ENCODE measurements around the gene C1orf159. TPM values are rescaled to one million over a fixed set of nuclear protein-coding genes. Genes with fewer than 3 reads are reported as not detected.
"Not testable (repeated sequence)": the region's sequence is repeated elsewhere in the genome, so short reads cannot be mapped to it uniquely, and the experiment has no call there.

Gene C1orf159
- total RNA-seq, 2 experiments from 2014 or later: 24.5 to 26.8 TPM

DNA sequence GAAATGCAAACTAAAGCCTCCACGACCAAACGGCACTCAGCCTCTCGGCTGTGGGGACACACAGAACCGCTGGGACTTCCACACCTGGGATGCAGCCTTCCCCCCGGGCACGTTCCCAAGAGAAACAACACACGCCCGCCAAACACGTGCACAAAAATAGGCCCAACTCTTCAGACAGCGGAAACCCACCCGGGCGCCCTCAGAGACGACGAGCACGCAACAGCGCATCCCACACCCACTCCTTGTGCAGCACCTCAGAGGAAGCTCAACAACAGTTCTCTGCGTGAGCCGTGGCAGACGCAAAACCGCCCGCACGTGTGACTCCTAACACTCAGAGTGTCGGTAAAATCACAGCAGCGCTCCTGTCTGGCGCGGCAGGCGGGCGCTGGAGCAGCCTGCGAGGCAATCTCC, 5.3 kb downstream of the C1orf159 start:
- Mint-ChIP-seq H3K4me1 (ENCODE audit: low read depth) (peaks cover 23% of the 10 kb centered on the region), H3K4me3 (no peak overlapping the region), H3K27ac (no peak overlapping the region), H3K36me3 (ENCODE audit: low read depth) (peaks cover 54% of the 10 kb centered on the region), H3K27me3 (ENCODE audit: low read depth) (no peaks in the 10 kb centered on the region), H3K9me3 (ENCODE audit: insufficient read depth) (peaks cover 25% of the 10 kb centered on the region)
- CTCF ChIA-PET: interaction anchor here (1.0 kb wide), 1 partner anchor 11 kb away, joined by 3 read pairs; no protein-coding TSS in a partner anchor
- ATAC-seq (no peak), DNase-seq (no peak)
- POLR2A ChIA-PET: no interaction called here

DNA sequence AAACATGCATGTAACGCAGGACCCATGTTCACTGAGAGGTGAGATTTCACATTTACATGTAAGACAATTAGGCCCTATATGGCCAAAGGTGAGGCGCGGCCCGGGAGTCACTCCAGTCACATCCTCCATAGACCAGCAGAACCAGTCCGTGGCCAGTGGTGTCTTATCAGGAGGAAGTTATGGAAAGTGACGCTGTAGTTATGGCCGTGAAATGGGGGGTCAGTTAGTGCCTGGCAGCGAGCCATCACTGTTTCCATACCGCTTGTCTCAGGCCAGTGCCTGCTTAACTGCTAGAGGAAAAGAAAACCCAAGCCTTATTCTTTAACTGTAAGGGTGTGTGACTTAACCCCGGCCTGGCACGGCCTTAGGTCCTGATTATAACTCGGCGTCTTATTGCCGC, 6.1 kb downstream of the C1orf159 start:
- H3K36me3 Mint-ChIP-seq (ENCODE audit: low read depth): peaks cover 53% of the 10 kb centered on the region
- H3K4me3 Mint-ChIP-seq: no peak overlapping the region
- H3K27ac Mint-ChIP-seq: no peak overlapping the region
- H3K27me3 Mint-ChIP-seq (ENCODE audit: low read depth): no peaks in the 10 kb centered on the region
- ATAC-seq (no peak), DNase-seq (no peak)
- peaks cover 25% of the 10 kb centered on the region for H3K9me3 Mint-ChIP-seq (ENCODE audit: insufficient read depth)
- ChIA-PET POLR2A (no interaction called here), CTCF (no interaction called here)
- H3K4me1 Mint-ChIP-seq (ENCODE audit: low read depth): peaks cover 21% of the 10 kb centered on the region

DNA sequence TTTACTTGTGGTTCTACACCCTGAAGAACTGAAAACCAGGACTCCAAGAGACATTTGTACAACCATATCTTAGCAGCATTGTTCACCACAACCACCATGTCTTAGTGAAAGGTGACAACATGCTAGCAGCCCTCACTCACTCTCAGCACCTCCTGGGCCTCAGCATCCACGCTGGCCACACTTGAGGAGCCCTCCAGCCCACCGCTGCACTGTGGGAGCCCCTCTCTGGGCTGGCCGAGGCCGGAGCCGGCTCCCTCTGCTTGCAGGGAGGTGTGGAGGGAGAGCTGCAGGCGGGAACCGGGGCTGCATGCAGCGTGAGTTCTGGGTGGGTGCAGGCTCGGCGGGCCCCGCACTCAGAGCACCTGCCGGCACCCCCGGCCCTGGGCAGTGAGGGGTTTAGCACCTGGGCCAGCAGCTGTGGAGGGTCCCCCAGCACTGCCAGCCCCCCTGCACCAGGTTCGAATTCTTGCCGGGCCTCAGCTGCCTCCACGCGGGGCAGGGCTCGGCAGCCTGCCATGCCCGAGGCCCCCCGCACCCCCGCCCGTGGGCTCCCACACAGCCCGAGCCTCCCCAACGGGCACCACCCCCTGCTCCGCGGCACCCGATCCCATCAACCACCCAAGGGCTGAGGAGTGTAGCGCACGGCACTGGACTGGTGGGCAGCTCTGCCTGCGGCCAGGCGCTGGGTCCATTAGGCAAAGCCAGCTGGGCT, 9.2 kb downstream of the C1orf159 start:
- CTCF ChIA-PET: interaction anchor here (0.9 to 1.1 kb wide), 2 partner anchors 15 to 43 kb away, joined by 3 read pairs; no protein-coding TSS in a partner anchor
- peaks cover 53% of the 10 kb centered on the region for H3K36me3 Mint-ChIP-seq (ENCODE audit: low read depth)

DNA sequence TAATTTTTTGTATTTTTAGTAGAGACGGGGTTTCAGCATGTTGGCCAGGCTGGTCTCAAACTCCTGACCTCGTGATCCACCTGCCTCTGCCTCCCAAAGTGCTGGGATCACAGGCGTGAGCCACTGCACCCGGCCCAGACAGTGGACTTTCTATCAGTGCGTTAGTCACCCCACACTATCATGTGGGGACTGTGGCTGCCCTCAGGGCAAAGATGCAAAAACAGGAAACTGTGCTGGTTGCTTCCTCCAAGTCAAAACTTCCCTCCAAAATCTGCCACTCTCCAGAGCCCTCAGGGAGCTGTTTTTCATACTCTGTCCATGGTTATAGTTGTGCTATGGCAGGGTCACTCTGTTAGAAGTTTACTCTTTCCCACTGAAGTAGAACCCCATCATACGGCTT, 11.7 kb downstream of the C1orf159 start:
- Mint-ChIP-seq H3K4me1 (ENCODE audit: low read depth) (peaks cover 52% of the 10 kb centered on the region), H3K9me3 (ENCODE audit: insufficient read depth) (peaks cover 31% of the 10 kb centered on the region), H3K4me3 (peak overlapping the region; percentile 7), H3K27ac (peak overlapping the region; percentile 61), H3K36me3 (ENCODE audit: low read depth) (peaks cover 55% of the 10 kb centered on the region)
- CTCF ChIA-PET; H3K27me3 Mint-ChIP-seq (ENCODE audit: low read depth); POLR2A ChIA-PET: not testable (repeated sequence)
- DNase-seq: peak; percentile 48
- peak; percentile 23 for ATAC-seq

More for the DNA sequence above, 9.2 kb downstream of the C1orf159 start:
- H3K4me1 Mint-ChIP-seq (ENCODE audit: low read depth): peaks cover 31% of the 10 kb centered on the region
- H3K27ac Mint-ChIP-seq: no peak overlapping the region
- peaks cover 10% of the 10 kb centered on the region for H3K9me3 Mint-ChIP-seq (ENCODE audit: insufficient read depth)
- POLR2A ChIA-PET: interaction anchor here (1.2 kb wide), 1 partner anchor 8 kb away, joined by 3 read pairs; no protein-coding TSS in a partner anchor
- no peak overlapping the region for H3K4me3 Mint-ChIP-seq
- ATAC-seq (no peak), DNase-seq (no peak)
- no peaks in the 10 kb centered on the region for H3K27me3 Mint-ChIP-seq (ENCODE audit: low read depth)

DNA sequence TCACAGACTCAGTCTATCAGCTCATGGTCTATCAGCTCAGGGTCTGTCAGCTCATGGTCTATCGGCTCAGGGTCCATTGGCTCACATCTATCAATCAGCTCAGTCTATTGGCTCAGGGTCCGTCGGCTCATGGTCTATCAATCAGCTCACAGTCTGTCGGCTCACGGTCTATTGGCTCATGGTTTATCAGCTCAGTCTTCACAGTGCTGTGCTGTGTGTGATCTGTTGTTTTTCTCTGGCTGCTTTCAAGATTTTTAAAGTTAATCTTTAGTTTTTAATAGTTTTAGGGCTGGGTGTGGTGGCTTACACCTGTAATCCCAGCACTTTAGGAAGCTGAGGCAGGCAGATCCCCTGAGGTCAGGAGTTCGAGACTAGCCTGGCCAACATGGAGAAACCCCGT, 14.4 kb downstream of the C1orf159 start:
- Mint-ChIP-seq H3K27me3 (ENCODE audit: low read depth) (no peaks in the 10 kb centered on the region), H3K4me3 (no peak overlapping the region), H3K4me1 (ENCODE audit: low read depth) (peaks cover 56% of the 10 kb centered on the region), H3K27ac (no peak overlapping the region), H3K9me3 (ENCODE audit: insufficient read depth) (peaks cover 38% of the 10 kb centered on the region), H3K36me3 (ENCODE audit: low read depth) (peaks cover 61% of the 10 kb centered on the region)
- POLR2A ChIA-PET: interaction anchor here (1.0 kb wide), 1 partner anchor 12 kb away, joined by 3 read pairs; no protein-coding TSS in a partner anchor
- DNase-seq (no peak), ATAC-seq (no peak)
- CTCF ChIA-PET: interaction anchor here (0.8 to 1.5 kb wide), 4 partner anchors 15 to 117 kb away, joined by 3 read pairs; partner anchors contain the start of gene C1orf159

DNA sequence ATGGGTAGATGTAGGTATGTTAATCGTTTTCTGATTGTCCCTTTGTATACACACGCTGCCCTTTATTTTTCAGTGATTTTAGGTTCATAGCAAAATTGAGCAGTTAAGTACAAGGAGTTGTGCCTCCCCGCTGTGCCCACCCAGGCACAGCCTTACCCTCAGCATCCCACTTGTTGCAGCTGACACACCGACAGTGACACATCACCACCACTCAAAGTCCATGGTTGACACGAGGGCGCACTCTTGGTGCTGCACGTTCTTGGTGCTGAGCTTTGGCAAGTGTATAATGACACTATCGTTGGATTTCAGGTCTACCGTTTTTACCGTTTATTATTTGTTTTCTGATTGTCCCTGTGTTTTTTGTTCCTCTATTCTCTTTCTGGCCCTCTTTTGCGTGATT, 15.6 kb downstream of the C1orf159 start:
- no peak for DNase-seq
- Mint-ChIP-seq H3K27me3 (ENCODE audit: low read depth) (no peaks in the 10 kb centered on the region), H3K9me3 (ENCODE audit: insufficient read depth) (peaks cover 36% of the 10 kb centered on the region), H3K4me1 (ENCODE audit: low read depth) (peaks cover 54% of the 10 kb centered on the region), H3K27ac (no peak overlapping the region), H3K36me3 (ENCODE audit: low read depth) (peaks cover 61% of the 10 kb centered on the region), H3K4me3 (no peak overlapping the region)
- ChIA-PET POLR2A (no interaction called here), CTCF (interaction anchor here (1.5 kb wide), 1 partner anchor 22 kb away, joined by 3 read pairs; no protein-coding TSS in a partner anchor)
- ATAC-seq: no peak

DNA sequence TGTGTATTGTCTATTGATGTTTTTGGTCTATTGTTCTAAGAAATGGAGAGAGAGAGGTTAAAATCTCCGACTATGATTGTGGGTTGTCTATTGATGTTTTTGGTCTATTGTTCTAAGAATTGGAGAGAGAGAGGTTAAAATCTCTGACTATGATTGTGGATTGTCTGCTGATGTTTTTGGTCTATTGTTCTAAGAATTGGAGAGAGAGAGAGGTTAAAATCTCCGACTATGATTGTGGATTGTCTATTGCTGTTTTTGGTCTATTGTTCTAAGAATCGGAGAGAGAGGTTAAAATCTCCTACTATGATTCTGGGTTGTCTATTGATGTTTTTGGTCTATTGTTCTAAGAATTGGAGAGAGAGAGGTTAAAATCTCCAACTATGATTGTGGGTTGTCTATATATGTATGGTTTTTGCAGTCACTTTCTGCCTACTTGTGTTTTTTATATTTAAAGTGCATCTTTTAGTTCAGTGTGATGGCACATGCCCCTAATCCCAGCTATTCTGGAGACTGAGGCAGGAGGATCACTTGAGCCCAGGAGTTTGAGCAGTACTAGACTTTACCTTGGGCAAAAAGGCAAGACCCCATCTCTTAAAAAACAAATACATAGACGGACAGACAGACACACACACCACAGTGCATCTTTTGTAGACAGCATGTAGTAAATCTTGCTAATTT, 16.2 kb downstream of the C1orf159 start:
- peak overlapping the region; percentile 38 for H3K4me3 Mint-ChIP-seq
- ChIA-PET POLR2A (no interaction called here), CTCF (no interaction called here)
- H3K4me1 Mint-ChIP-seq (ENCODE audit: low read depth): peaks cover 51% of the 10 kb centered on the region
- no peaks in the 10 kb centered on the region for H3K27me3 Mint-ChIP-seq (ENCODE audit: low read depth)
- ATAC-seq (no peak), DNase-seq (no peak)
- H3K9me3 Mint-ChIP-seq (ENCODE audit: insufficient read depth): peaks cover 36% of the 10 kb centered on the region
- H3K36me3 Mint-ChIP-seq (ENCODE audit: low read depth): peaks cover 60% of the 10 kb centered on the region
- H3K27ac Mint-ChIP-seq: peak overlapping the region; percentile 91

DNA sequence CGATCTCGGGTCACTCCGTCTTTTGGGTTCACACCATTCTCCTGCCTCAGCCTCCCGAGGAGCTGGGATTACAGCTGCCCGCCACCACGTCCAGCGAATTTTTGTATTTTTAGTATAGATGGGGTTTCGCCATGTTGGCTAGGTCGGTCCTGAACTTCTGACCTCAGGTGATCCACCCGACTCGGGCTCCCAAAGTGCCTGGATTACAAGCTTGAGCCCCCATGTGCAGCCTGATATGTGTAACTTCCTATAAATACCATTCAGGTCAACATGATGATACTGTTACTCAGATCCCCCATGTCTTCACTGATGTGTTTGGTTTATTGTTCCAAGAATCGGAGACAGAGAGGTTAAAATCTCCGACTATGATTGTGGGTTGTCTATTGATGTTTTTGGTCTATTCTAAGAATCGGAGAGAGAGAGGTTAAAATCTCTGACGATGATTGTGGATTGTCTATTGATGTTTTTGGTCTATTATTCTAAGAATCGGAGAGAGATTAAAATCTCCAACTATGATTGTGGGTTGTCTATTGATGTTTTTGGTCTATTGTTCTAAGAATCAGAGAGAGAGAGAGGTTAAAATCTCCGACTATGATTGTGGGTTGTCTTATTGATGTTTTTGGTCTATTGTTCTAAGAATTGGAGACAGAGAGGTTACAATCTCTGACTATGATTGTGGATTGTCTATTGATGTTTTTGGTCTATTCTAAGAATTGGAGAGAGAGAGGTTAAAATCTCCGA, 17.0 kb downstream of the C1orf159 start:
- DNase-seq: no peak
- CTCF ChIA-PET: no interaction called here
- H3K4me1 Mint-ChIP-seq (ENCODE audit: low read depth): peaks cover 43% of the 10 kb centered on the region

DNA sequence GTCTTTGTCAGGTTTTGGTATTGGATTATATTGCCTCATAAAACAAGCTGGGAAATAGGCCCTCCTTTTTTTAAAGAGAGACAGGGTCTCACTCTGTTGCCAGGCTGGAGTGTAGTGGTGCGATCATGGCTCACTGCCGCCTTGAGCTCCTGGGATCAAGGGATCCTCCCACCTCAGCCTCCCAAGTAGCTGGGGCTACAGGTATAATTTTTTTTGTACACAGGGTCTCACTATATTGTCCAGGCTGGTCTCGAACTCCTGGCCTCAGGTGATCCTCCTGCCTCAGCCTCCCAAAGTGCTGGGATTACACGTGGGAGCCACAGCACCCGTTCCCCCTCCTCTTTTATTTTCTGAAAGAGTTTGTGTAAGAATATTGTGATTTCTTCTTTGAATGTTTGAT, 19.8 kb downstream of the C1orf159 start:
- ATAC-seq; H3K4me3 Mint-ChIP-seq; H3K27ac Mint-ChIP-seq; CTCF ChIA-PET; H3K27me3 Mint-ChIP-seq (ENCODE audit: low read depth); DNase-seq: not testable (repeated sequence)
- Mint-ChIP-seq H3K36me3 (ENCODE audit: low read depth) (peaks cover 37% of the 10 kb centered on the region), H3K9me3 (ENCODE audit: insufficient read depth) (peaks cover 28% of the 10 kb centered on the region), H3K4me1 (ENCODE audit: low read depth) (peaks cover 33% of the 10 kb centered on the region)
- POLR2A ChIA-PET: interaction anchor here (1.0 kb wide), 1 partner anchor 40 kb away, joined by 3 read pairs; no protein-coding TSS in a partner anchor

More for the DNA sequence above, 17.0 kb downstream of the C1orf159 start:
- Mint-ChIP-seq H3K36me3 (ENCODE audit: low read depth) (peaks cover 52% of the 10 kb centered on the region), H3K27me3 (ENCODE audit: low read depth) (no peaks in the 10 kb centered on the region), H3K4me3 (peak overlapping the region; percentile 38), H3K9me3 (ENCODE audit: insufficient read depth) (peaks cover 36% of the 10 kb centered on the region), H3K27ac (peak overlapping the region; percentile 91)
- ATAC-seq: peak; percentile 70
- POLR2A ChIA-PET: interaction anchor here (1.2 kb wide), 1 partner anchor 8 kb away, joined by 3 read pairs; no protein-coding TSS in a partner anchor

DNA sequence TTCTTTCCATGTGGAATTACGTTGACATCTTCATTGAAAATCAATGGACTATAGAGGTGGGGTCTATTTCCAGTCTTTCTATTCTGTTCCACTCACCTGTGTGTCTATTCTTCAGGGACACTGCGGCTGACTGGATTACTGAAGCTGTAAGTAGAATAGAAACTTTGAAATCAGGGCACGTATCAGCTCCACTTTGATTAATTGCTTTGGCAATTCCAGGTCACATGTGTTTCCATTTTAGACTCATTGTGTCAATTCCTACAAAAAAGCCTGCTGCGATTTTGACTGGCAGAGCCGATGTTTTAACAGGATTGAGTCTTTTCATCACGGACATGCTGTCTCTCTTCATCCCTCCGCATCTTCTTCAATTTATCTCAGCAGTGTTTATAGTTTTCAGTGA, 20.9 kb downstream of the C1orf159 start:
- Mint-ChIP-seq H3K4me3 (no peak overlapping the region), H3K36me3 (ENCODE audit: low read depth) (peaks cover 31% of the 10 kb centered on the region), H3K4me1 (ENCODE audit: low read depth) (peaks cover 23% of the 10 kb centered on the region), H3K9me3 (ENCODE audit: insufficient read depth) (peaks cover 18% of the 10 kb centered on the region), H3K27ac (no peak overlapping the region), H3K27me3 (ENCODE audit: low read depth) (no peaks in the 10 kb centered on the region)
- CTCF ChIA-PET: no interaction called here
- ATAC-seq (no peak), DNase-seq (no peak)
- POLR2A ChIA-PET: no interaction called here

DNA sequence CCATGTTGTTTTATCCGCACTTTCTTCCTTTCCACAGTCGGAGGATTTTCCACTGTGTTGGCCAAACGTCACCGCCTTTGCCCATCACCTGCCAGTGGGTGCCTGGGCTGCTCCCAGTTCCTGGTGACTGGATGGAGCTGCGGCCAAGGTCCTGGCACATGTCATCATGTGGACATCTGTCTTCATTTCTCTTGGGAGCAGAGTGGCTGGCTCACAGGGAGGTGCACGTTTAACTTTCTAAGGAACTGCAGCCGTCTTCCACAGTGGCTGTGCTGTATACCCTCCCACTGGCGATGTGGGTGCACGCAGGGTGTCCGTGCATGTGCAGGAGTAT, 22.3 kb downstream of the C1orf159 start:
- H3K27me3 Mint-ChIP-seq (ENCODE audit: low read depth): no peaks in the 10 kb centered on the region
- CTCF ChIA-PET: no interaction called here
- peaks cover 20% of the 10 kb centered on the region for H3K36me3 Mint-ChIP-seq (ENCODE audit: low read depth)
- peaks cover 4% of the 10 kb centered on the region for H3K9me3 Mint-ChIP-seq (ENCODE audit: insufficient read depth)
- ATAC-seq (no peak), DNase-seq (no peak)
- POLR2A ChIA-PET: no interaction called here
- no peak overlapping the region for H3K27ac Mint-ChIP-seq
- peaks cover 9% of the 10 kb centered on the region for H3K4me1 Mint-ChIP-seq (ENCODE audit: low read depth)
- H3K4me3 Mint-ChIP-seq: no peak overlapping the region

All from activated CD8-positive, alpha-beta T cell treated with anti-CD3 and anti-CD28 coated beads, Interleukin-2, amount 10 ng/mL, durations not matched to agents 7 days and 5 days (primary cell).